ENCODE data around the gene HAND1.

The HAND1 gene

DNA sequence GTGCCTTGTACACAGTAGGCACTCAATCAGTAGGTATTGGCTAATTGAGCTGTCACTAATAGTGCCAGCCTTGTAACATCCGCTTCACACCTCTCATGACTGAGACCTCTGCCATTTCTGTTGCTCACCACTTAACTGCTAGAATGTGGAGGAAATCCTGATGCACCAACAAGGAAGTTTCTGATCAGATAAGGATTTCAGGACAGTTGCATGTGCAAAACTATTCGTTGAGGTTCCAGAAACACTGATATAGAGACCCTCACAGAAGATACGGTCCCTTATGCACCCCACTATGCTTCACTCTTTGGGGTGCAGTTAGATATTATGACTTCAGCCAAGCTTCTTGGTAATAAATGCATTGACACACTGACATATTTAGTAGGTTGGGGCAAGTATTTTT, 21.5 kb downstream of the HAND1 start:
- no peak for DNase-seq (ENCODE audit: low spot score)
- no peak overlapping the region for H3K27ac ChIP-seq
- no peak for TF ChIP-seq CTCF (IDR thresholded peaks at IDR 0.05)
- no peak overlapping the region for H3K4me3 ChIP-seq

DNA sequence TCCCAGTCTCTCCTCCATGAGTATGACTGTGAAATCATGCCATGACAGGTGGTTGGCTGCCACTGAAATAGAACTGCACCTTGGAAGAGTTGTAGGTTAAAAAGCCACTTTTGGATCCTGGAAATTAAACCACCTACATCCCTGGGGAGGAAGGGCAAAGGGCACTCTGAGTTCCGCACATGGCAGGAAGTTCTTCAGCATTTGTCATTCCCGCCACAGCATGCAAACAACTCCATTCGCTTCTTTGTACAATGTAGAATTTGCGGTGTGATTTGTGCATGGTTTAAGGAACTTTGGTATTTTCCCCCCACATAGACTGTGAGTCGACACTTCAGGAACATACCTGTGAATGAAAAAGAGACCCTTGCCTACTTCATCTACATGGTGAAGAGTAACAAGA, 22.4 kb downstream of the HAND1 start:
- no peak for DNase-seq (ENCODE audit: low spot score)
- TF ChIP-seq CTCF (IDR thresholded peaks at IDR 0.05) = no peak

DNA sequence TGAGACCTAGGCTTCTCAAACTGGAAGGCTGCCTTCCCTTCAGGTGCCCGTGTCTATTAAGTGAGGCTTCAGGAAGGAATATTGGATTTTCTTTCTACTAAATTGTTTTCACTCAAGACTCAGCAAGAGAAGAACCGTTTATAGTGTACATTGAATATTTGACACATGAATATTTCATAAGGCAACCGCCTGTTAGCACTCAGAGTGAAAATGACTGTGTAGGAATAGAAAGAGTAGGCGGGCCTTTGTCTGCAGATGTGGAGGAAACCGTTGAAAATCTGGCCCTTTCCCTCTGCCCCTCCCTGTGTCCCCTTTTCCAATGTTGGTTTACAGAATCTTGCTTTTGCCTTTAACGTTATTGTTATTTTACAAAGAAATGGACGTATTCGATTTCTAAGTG, 26.1 kb downstream of the HAND1 start:
- Histone ChIP-seq H3K4me3 (no peak overlapping the region), H3K27ac (no peak overlapping the region)
- DNase-seq (ENCODE audit: low spot score) = no peak
- no peak for TF ChIP-seq CTCF (IDR thresholded peaks at IDR 0.05)

More for the DNA sequence above, 22.4 kb downstream of the HAND1 start:
- no peak overlapping the region for H3K4me3 ChIP-seq
- H3K27ac ChIP-seq = no peak overlapping the region

- no peak for DNase-seq (ENCODE audit: low spot score)
- H3K27ac ChIP-seq = no peak overlapping the region
- TF ChIP-seq CTCF (IDR thresholded peaks at IDR 0.05) = no peak
- no peak overlapping the region for H3K4me3 ChIP-seq
Observed at GRCh38 chr5:154449786-154450185, 28.2 kb downstream of the HAND1 start.

DNA sequence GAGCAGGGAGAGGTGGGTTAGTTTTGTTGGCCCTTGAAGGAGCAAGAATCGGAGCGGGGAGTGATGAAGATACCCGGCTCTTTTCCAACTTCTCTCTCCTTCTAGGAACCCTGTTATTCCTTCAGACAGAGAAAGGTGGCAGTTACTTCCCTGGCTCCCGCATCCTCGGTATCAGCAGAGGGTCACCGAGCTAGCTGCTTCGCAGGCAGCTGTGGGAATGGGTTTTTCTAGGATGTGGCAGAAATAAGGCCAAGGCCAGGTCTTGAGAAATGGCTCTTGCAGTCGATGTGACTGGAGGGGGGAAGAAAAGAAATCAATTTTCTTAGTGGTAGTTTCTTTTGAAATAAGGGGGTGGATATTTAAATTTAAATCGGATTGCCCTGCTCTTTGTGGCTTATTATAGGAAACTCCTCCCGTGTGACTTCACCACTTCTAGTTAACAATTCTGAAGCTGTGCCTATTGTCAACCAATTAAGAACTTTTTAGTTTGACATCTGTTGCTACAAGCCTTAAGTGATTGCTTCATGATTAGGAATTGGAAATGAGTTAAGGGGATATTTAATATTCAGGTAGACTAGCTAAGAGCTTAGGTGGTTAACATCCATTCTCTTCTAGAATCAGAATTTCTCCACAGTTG, 30.8 kb downstream of the HAND1 start:
- DNase-seq (ENCODE audit: low spot score) = no peak
- TF ChIP-seq CTCF (IDR thresholded peaks at IDR 0.05) = no peak
- Histone ChIP-seq H3K27ac (peak overlapping the region in 1 of 2 donors; percentile 93), H3K4me3 (peak overlapping the region; percentile 99)

- TF ChIP-seq CTCF (IDR thresholded peaks at IDR 0.05) = no peak
- Histone ChIP-seq H3K27ac (peak overlapping the region; percentile 73 to 93), H3K4me3 (peak overlapping the region; percentile 99)
- DNase-seq (ENCODE audit: low spot score) = peak; percentile 82
Observed at GRCh38 chr5:154446195-154447088, 31.6 kb downstream of the HAND1 start.

All from coronary artery (tissue), 2 donors.